ENCODE results near the gene WNK2. TPM values are rescaled to one million over a fixed set of nuclear protein-coding genes. Genes with fewer than 3 reads are reported as not detected.
"Not testable (repeated sequence)": the region's sequence is repeated elsewhere in the genome, so short reads cannot be mapped to it uniquely, and the experiment has no call there.

Gene WNK2
- total and polyA plus RNA-seq, 7 experiments from 2014 or later, result 0.32 to 0.83 (median 0.46) TPM; not detected in 3

DNA sequence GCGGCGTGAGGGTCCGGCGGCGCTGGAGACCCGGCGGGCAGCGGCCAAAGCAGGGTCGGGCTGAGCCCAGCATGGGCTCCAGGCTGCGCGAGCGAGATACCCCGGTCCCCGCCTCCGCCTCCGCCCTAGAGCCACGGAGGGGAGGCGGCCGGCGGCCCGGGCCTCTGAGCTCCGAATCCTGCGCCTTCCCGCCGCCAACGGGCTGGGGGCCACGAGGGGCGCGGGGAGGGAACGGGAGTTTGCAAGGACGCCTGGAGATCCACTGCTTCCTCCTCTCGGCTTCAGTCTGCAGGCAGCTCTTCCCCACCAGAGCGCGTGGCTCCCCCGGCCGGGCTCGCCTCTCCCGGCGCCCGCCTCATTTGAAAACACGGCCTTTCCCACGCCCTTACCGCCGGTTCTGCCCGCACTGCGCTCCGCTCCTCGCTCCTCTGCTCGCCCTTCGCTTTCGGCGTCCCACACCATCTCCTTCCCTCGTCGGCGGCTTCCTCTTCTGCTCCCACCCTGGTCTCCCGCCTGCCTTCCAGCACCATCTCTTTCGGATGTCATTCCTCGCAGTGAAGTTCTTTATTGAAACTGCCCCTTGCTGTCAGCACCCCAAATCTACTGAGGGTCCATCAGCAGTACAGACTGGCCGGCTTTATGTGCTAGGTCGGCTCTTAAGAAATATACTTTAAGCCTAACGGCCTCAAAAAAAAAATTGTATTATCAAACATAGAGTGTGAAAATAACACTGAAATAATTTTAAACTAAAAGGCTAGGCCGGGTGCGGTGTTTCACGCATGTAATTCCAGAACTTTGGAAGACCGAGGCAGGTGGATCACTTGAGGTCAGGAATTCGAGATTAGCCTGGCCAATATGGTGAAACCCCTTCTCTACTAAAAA is 162.5 kb downstream of the WNK2 start:
- H3K9me3 ChIP-seq (ENCODE audit: control insufficient read depth in 2 of 3, low read length in 3 of 3), result no peaks in the 10 kb centered on the region
- peaks cover 0 to 6% (median 5%) of the 10 kb centered on the region in 7 donors for H3K4me1 Mint-ChIP-seq
- peak overlapping the region; percentile 56 to 91 (median 74) for H3K4me3 Mint-ChIP-seq
- no peak overlapping the region for H3K27ac Mint-ChIP-seq
- intact Hi-C loops (cut with micrococcal nuclease), result no loop called here
- no peaks in the 10 kb centered on the region for H3K36me3 ChIP-seq (ENCODE audit: control insufficient read depth in 2 of 3, insufficient read depth in 3 of 3, low read length in 3 of 3)
- peaks cover 0 to 4% (median 3%) of the 10 kb centered on the region in 5 donors for H3K36me3 Mint-ChIP-seq
- POLR2A ChIA-PET, result no interaction called here
- ATAC-seq (no peak), DNase-seq (peak in 1 of 9 donors; percentile 4)
- H3K4me1 ChIP-seq (ENCODE audit: control insufficient read depth in 2 of 2, insufficient read depth in 2 of 2, low read length in 2 of 2), result no peaks in the 10 kb centered on the region
- peaks cover 36 to 62% (median 54%) of the 10 kb centered on the region in 5 donors for H3K27me3 Mint-ChIP-seq
- CTCF ChIA-PET, result no interaction called here
- H3K9me3 Mint-ChIP-seq, result peaks cover 0 to 1% (median 0%) of the 10 kb centered on the region in 11 donors
- no peak overlapping the region for H3K4me3 ChIP-seq (ENCODE audit: low read length)
- no peak overlapping the region for H3K27ac ChIP-seq (ENCODE audit: low read depth, low read length)
- H3K27me3 ChIP-seq (ENCODE audit: control insufficient read depth in 2 of 2, insufficient read depth in 2 of 2, low read length in 2 of 2), result peaks cover 0 to 7% of the 10 kb centered on the region in 2 donors

DNA sequence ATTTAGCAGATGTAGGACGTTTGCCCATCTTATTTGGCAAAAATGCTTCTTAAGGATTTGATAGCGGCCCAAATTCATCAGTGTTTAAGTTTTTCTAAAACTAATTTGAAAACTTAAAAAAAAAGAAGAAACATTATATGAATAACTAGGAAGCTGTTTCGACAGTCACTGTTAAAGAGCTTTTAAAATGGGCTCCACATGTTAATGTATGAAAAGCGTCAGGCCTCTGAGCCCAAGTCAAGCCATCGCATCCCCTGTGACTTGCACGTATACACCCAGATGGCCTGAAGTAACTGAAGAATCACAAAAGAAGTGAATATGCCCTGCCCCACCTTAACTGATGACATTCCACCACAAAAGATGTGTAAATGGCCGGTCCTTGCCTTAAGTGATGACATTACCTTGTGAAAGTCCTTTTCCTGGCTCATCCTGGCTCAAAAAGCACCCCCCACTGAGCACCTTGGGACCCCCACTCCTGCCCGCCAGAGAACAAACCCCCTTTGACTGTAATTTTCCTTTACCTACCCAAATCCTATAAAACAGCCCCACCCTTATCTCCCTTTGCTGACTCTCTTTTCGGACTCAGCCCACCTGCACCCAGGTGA is 163.5 kb downstream of the WNK2 start:
- H3K4me3 ChIP-seq (ENCODE audit: low read length); H3K36me3 ChIP-seq (ENCODE audit: control insufficient read depth in 2 of 3, insufficient read depth in 3 of 3, low read length in 3 of 3); POLR2A ChIA-PET; H3K4me3 Mint-ChIP-seq; CTCF ChIA-PET; H3K9me3 ChIP-seq (ENCODE audit: control insufficient read depth in 2 of 3, low read length in 3 of 3); DNase-seq; H3K4me1 Mint-ChIP-seq; H3K36me3 Mint-ChIP-seq; H3K4me1 ChIP-seq (ENCODE audit: control insufficient read depth in 2 of 2, insufficient read depth in 2 of 2, low read length in 2 of 2); ATAC-seq; H3K9me3 Mint-ChIP-seq; H3K27ac ChIP-seq (ENCODE audit: low read depth, low read length); H3K27me3 ChIP-seq (ENCODE audit: control insufficient read depth in 2 of 2, insufficient read depth in 2 of 2, low read length in 2 of 2); intact Hi-C loops (cut with micrococcal nuclease); H3K27ac Mint-ChIP-seq: not testable (repeated sequence)
- peaks cover 36 to 58% (median 49%) of the 10 kb centered on the region in 5 donors for H3K27me3 Mint-ChIP-seq

DNA sequence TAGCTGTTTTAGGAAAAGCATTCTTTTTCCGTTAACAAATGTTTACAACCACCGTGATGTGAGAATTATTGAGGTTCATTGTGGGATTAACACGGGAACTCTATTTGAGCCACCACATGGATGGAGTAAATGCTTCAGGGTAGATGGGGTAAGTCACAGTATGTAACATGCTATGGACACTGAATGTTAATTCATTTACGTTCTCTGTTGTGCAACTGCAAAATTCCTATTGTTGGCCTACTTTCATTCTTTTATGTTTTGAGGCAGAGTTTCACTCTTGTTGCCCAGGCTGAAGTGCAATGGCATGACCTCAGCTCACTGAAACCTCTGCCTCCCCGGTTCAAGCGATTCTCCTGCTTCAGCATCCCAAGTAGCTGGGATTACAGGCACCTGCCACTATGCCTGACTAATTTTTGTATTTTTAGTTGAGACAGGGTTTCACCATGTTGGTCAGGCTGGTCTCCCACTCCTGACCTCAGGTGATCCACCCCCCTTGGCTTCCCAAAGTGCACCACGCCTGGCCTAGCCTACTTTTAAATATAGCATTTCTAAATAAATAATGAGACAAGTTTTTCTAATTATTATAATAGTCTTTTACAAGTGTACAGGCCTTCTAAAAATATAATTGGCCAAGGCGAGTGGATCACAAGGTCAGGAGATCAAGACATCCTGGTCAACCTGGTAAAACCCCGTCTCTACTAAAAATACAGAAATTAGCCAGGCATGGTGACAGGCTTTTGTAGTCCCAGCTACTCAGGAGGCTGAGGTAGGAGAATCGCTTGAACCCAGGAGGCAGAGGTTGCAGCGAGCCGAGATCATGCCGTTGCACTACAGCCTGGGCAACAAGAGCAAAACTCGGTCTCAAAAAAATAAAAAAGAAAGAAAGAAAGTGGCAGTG is 169.7 kb downstream of the WNK2 start:
- DNase-seq; H3K9me3 Mint-ChIP-seq; H3K4me1 ChIP-seq (ENCODE audit: control insufficient read depth in 2 of 2, insufficient read depth in 2 of 2, low read length in 2 of 2); intact Hi-C loops (cut with micrococcal nuclease); H3K4me3 Mint-ChIP-seq; H3K36me3 Mint-ChIP-seq; CTCF ChIA-PET; H3K9me3 ChIP-seq (ENCODE audit: control insufficient read depth in 2 of 3, low read length in 3 of 3); POLR2A ChIA-PET; H3K27ac ChIP-seq (ENCODE audit: low read depth, low read length); ATAC-seq; H3K27me3 ChIP-seq (ENCODE audit: control insufficient read depth in 2 of 2, insufficient read depth in 2 of 2, low read length in 2 of 2); H3K27ac Mint-ChIP-seq; H3K4me3 ChIP-seq (ENCODE audit: low read length); H3K36me3 ChIP-seq (ENCODE audit: control insufficient read depth in 2 of 3, insufficient read depth in 3 of 3, low read length in 3 of 3); H3K27me3 Mint-ChIP-seq: not testable (repeated sequence)
- peaks cover 0 to 13% (median 7%) of the 10 kb centered on the region in 7 donors for H3K4me1 Mint-ChIP-seq

DNA sequence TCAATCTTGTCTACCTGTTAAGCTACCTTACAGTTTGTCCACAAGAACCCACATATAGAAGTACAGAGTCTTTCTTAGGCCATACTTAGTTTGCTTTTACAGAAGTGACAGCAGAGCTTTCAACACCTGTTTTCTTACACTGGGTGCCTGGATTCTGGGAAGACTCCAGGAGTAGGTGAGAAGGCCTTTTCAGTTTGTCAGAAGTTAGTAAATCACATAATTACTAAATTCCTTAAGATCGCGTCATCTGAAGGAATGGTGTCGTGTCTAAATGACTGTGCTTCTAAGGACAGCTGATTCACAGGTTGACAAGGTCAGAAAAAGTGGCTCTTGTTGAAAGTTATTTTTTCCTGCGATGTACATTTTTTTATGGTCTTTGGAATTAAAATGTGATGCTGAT is 170.5 kb downstream of the WNK2 start:
- Mint-ChIP-seq H3K4me3 (no peak overlapping the region), H3K27ac (no peak overlapping the region), H3K27me3 (peaks cover 0 to 4% (median 0%) of the 10 kb centered on the region in 5 donors), H3K9me3 (peaks cover 0 to 4% (median 0%) of the 10 kb centered on the region in 11 donors), H3K36me3 (no peaks in the 10 kb centered on the region), H3K4me1 (peaks cover 0 to 13% (median 7%) of the 10 kb centered on the region in 7 donors)
- Histone ChIP-seq H3K4me1 (ENCODE audit: control insufficient read depth in 2 of 2, insufficient read depth in 2 of 2, low read length in 2 of 2) (no peaks in the 10 kb centered on the region), H3K4me3 (ENCODE audit: low read length) (no peak overlapping the region), H3K27ac (ENCODE audit: low read depth, low read length) (no peak overlapping the region), H3K36me3 (ENCODE audit: control insufficient read depth in 2 of 3, insufficient read depth in 3 of 3, low read length in 3 of 3) (no peaks in the 10 kb centered on the region), H3K27me3 (ENCODE audit: control insufficient read depth in 2 of 2, insufficient read depth in 2 of 2, low read length in 2 of 2) (no peaks in the 10 kb centered on the region), H3K9me3 (ENCODE audit: control insufficient read depth in 2 of 3, low read length in 3 of 3) (no peaks in the 10 kb centered on the region)
- ATAC-seq (no peak), DNase-seq (no peak)
- CTCF ChIA-PET, result no interaction called here
- POLR2A ChIA-PET, result no interaction called here
- intact Hi-C loops (cut with micrococcal nuclease), result no loop called here

DNA sequence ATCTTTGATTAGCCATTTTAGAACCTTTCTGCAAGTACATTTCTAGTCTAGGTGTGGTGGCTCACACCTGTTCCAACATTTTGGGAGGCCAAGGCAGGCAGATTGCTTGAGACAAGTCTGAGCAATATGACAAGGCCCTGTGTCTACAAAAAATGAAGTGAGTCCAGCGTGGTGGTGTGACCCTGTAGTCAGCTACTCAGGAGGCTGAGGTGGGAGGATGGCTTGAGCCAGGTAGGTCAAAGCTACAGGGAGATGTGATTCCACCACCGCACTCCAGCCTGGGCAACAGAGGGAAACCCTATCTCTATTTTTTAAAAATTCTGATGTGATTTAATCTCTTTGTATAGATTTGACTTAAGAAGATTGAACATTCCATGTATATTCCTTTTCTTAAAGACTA is 171.9 kb downstream of the WNK2 start:
- Mint-ChIP-seq H3K4me3 (no peak overlapping the region), H3K9me3 (peaks cover 0 to 16% (median 4%) of the 10 kb centered on the region in 11 donors), H3K4me1 (peaks cover 0 to 13% (median 7%) of the 10 kb centered on the region in 7 donors), H3K27ac (no peak overlapping the region), H3K36me3 (peaks cover 0 to 4% (median 0%) of the 10 kb centered on the region in 5 donors), H3K27me3 (no peaks in the 10 kb centered on the region)
- H3K4me3 ChIP-seq (ENCODE audit: low read length), result no peak overlapping the region
- no peak for DNase-seq
- H3K9me3 ChIP-seq (ENCODE audit: control insufficient read depth in 2 of 3, low read length in 3 of 3), result no peaks in the 10 kb centered on the region
- intact Hi-C loops (cut with micrococcal nuclease), result no loop called here
- no peaks in the 10 kb centered on the region for H3K36me3 ChIP-seq (ENCODE audit: control insufficient read depth in 2 of 3, insufficient read depth in 3 of 3, low read length in 3 of 3)
- ChIA-PET POLR2A (no interaction called here), CTCF (no interaction called here)
- no peaks in the 10 kb centered on the region for H3K27me3 ChIP-seq (ENCODE audit: control insufficient read depth in 2 of 2, insufficient read depth in 2 of 2, low read length in 2 of 2)
- no peak overlapping the region for H3K27ac ChIP-seq (ENCODE audit: low read depth, low read length)
- H3K4me1 ChIP-seq (ENCODE audit: control insufficient read depth in 2 of 2, insufficient read depth in 2 of 2, low read length in 2 of 2), result no peaks in the 10 kb centered on the region
- no peak for ATAC-seq

DNA sequence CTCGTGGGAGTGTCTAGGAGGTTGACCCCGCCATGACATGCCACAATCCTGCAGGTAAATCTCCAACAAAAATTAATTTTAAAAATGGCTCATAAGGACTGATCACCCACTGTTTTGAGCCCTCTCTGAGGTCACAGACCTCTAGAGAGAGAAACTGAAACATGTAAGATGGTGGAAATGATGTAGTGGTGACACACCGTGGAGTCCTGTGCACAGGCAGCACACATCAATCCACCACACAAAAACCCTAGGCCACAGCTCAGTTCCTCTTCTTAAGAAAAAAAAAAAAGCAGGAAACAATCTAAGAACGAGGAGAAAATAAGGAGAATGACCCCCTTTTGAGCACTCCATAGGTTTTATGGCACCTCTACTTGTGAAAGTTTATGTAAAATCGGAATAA is 173.7 kb downstream of the WNK2 start:
- Mint-ChIP-seq H3K4me3 (peak overlapping the region in 1 of 10 donors; percentile 33), H3K4me1 (peaks cover 0 to 13% (median 7%) of the 10 kb centered on the region in 7 donors), H3K9me3 (peaks cover 0 to 33% (median 8%) of the 10 kb centered on the region in 11 donors), H3K27me3 (no peaks in the 10 kb centered on the region), H3K27ac (peak overlapping the region in 1 of 9 donors; percentile 60), H3K36me3 (peaks cover 0 to 4% (median 0%) of the 10 kb centered on the region in 5 donors)
- no peak overlapping the region for H3K27ac ChIP-seq (ENCODE audit: low read depth, low read length)
- ChIA-PET POLR2A (no interaction called here), CTCF (no interaction called here)
- no peaks in the 10 kb centered on the region for H3K36me3 ChIP-seq (ENCODE audit: control insufficient read depth in 2 of 3, insufficient read depth in 3 of 3, low read length in 3 of 3)
- H3K4me3 ChIP-seq (ENCODE audit: low read length), result no peak overlapping the region
- ATAC-seq (no peak), DNase-seq (peak in 1 of 9 donors; percentile 8)
- no peaks in the 10 kb centered on the region for H3K4me1 ChIP-seq (ENCODE audit: control insufficient read depth in 2 of 2, insufficient read depth in 2 of 2, low read length in 2 of 2)
- intact Hi-C loops (cut with micrococcal nuclease), result no loop called here
- no peaks in the 10 kb centered on the region for H3K27me3 ChIP-seq (ENCODE audit: control insufficient read depth in 2 of 2, insufficient read depth in 2 of 2, low read length in 2 of 2)
- peaks cover 0 to 10% (median 0%) of the 10 kb centered on the region in 3 experiments for H3K9me3 ChIP-seq (ENCODE audit: control insufficient read depth in 2 of 3, low read length in 3 of 3)

Data from naive thymus-derived CD4-positive, alpha-beta T cell (primary cell).